ENCODE measurements around the gene USP1. TPM values are rescaled to one million over a fixed set of nuclear protein-coding genes. Genes with fewer than 3 reads are reported as not detected.

The USP1 gene, protein sequence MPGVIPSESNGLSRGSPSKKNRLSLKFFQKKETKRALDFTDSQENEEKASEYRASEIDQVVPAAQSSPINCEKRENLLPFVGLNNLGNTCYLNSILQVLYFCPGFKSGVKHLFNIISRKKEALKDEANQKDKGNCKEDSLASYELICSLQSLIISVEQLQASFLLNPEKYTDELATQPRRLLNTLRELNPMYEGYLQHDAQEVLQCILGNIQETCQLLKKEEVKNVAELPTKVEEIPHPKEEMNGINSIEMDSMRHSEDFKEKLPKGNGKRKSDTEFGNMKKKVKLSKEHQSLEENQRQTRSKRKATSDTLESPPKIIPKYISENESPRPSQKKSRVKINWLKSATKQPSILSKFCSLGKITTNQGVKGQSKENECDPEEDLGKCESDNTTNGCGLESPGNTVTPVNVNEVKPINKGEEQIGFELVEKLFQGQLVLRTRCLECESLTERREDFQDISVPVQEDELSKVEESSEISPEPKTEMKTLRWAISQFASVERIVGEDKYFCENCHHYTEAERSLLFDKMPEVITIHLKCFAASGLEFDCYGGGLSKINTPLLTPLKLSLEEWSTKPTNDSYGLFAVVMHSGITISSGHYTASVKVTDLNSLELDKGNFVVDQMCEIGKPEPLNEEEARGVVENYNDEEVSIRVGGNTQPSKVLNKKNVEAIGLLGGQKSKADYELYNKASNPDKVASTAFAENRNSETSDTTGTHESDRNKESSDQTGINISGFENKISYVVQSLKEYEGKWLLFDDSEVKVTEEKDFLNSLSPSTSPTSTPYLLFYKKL
- 10 to 100 TPM; 68.4 to 69.7 TPM for total RNA-seq

DNA sequence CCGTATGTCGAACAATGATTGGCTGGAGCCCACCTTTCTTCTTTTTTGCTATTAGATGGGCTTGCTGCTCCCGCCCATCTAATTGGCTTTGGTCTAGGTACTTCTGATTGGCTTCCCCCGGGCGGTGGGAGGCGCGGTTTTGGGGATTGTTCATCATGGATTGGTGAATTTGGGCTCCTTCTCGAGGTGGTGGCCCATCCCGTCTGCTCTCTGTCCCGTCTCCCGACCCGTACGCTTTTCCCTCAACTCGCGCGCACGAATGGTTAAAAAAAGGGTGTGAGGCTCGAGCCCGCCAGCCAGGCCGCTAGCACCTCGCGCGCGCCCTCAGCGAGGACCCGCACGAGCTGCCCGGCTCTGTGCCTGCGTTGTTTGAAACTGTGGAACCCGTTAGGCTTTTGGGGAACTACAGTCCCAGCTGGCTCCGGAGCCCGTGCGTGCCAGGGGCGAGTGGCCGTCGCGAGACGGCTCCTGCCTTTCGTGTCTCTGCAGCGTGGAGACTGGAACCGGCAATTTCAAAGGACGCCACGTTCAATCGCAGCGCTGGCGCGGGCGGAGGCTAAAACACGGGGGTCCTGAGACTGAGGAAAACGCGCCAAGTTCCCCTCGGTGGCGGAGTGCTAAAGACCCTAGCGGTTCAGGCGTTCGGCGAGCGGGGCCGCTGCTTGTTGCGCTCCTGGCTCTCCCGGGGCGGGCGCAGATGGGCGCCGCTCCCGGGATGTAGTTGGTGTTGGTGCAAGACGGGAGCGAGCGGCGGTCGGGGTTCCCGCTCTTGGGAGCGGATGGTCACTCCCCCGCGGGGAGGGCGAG, at the start of gene USP1:
Gene USP1, plus strand, starts transcription at position 584 of the 807 bp plus-strand sequence. CDS start 2,819 bp downstream, outside the sequence.
- intact Hi-C loops (cut with micrococcal nuclease) = loop anchor here (1.0 to 5.0 kb wide), 9 partner anchors 164 to 1359 kb away; partner anchors contain the start of genes ALG6, ATG4C, DOCK7 and EFCAB7
- ChIA-PET POLR2A (interaction anchor here (0.6 to 2.0 kb wide), 6 partner anchors 12 to 715 kb away, joined by 3 to 7 read pairs (median 4); partner anchors contain the start of genes ATG4C and DOCK7), CTCF (interaction anchor here (1.0 kb wide), 1 partner anchor 71 kb away, joined by 4 read pairs; no protein-coding TSS in a partner anchor)
- Mint-ChIP-seq H3K9me3 (no peaks in the 10 kb centered on the region), H3K36me3 (peaks cover 22% of the 10 kb centered on the region), H3K27me3 (no peaks in the 10 kb centered on the region), H3K27ac (peak within 1 kb of the TSS; percentile 99), H3K4me3 (peak within 1 kb of the TSS; percentile 97), H3K4me1 (ENCODE audit: low read depth) (peaks cover 25% of the 10 kb centered on the region)
- DNase-seq = peak; percentile 99

DNA sequence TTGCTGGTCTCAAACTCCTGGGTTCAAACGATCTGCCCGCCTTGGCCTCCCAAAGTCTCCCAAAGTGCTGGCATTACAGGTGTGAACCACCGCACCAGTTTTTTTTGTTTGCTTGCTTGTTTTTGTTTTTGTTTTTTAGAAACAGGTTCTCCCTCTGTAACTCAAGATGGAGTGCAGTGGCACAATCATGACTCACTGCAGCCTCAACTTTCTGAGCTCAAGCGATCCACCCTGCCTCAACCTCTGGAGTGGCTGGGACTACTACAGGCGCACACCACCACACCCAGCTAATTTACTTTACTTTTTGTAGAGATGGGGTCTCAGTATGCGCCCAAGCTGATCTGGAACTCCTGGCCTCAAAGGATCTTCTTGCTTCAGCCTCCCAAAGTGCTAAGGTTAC, 47.3 kb upstream of the USP1 start:
- H3K27me3 Mint-ChIP-seq = no peaks in the 10 kb centered on the region
- no peak overlapping the region for H3K4me3 Mint-ChIP-seq
- H3K27ac Mint-ChIP-seq = no peak overlapping the region
- H3K9me3 Mint-ChIP-seq = no peaks in the 10 kb centered on the region
- H3K36me3 Mint-ChIP-seq = no peaks in the 10 kb centered on the region
- no peak for DNase-seq
- ChIA-PET CTCF (no interaction called here), POLR2A (no interaction called here)
- no peaks in the 10 kb centered on the region for H3K4me1 Mint-ChIP-seq (ENCODE audit: low read depth)
- intact Hi-C loops (cut with micrococcal nuclease) = no loop called here

DNA sequence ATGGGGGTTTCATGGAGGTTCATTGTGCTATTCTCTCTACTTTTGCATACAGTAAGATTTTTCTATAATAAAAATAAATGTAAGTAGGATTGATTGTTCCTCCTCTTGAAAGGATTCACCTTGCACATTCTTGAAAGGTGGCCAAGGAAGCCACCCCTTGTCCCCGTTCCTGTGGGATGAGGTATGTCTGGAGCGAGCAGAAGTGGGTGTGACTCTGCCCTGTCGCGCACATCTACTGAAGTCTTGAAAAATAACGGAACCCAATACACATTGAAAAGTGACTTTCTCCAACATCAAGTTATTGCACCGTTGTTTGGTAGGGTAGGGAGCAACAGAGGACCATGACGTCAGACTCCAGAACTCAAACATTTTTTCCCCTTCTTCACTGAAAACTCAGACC, 46.8 kb upstream of the USP1 start:
- ChIA-PET POLR2A (no interaction called here), CTCF (interaction anchor here (0.6 kb wide), 1 partner anchor 67 kb away, joined by 3 read pairs; no protein-coding TSS in a partner anchor)
- intact Hi-C loops (cut with micrococcal nuclease) = loop anchor here (5.0 kb wide), 1 partner anchor 213 kb away; no protein-coding TSS in a partner anchor
- H3K4me1 Mint-ChIP-seq (ENCODE audit: low read depth) = no peaks in the 10 kb centered on the region
- H3K4me3 Mint-ChIP-seq = no peak overlapping the region
- no peaks in the 10 kb centered on the region for H3K27me3 Mint-ChIP-seq
- H3K9me3 Mint-ChIP-seq = no peaks in the 10 kb centered on the region
- no peaks in the 10 kb centered on the region for H3K36me3 Mint-ChIP-seq
- no peak overlapping the region for H3K27ac Mint-ChIP-seq
- DNase-seq = no peak

DNA sequence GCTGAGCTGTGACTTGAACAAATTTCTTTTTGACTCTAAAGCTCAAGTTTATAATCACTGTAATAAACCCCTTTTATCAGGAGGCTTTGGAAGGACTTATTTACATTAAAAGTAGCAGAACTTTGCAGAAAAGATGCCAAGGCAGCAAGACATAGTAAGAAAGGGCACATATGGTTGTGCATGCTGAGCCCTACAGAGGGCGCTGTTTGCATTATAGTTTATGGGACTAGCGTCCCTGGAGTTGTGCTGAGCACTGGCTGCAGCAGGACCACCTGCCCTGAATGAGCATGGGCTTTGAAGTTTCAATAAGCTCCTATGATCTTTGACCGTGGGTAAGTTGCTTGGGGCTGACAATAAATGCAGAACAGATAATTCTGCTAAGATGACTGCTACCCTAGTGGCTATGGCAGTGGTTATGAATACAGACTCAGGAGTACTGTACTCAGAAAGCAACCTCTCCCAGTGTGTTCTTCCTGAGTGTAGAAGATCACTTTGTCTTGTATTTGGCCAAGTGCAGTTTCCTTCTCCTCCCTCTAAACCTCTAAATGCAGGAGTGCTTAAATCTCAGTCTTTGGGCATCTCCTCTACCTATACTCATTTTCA, 45.4 kb upstream of the USP1 start:
- no peaks in the 10 kb centered on the region for H3K27me3 Mint-ChIP-seq
- POLR2A ChIA-PET = no interaction called here

DNA sequence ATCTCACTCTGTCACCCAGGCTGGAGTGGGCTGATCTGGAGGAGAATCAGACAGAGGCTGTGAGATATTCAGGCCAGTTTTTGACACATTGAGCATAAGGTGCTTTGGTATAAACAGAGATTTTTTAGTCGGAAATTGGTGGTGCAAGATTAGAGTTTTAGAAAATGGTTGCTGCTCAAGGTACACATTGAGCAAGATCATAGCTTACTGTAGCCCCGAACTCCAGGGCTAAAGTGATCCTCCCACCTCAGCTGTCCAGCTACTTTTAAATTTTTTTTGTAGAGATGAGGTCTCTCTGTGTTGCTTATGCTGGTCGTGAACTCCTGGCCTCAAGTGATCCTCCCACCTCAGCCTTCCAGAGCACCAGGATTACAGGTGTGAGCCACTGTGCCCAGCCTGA, 43.9 kb upstream of the USP1 start:
- H3K4me3 Mint-ChIP-seq = no peak overlapping the region
- no peaks in the 10 kb centered on the region for H3K9me3 Mint-ChIP-seq
- intact Hi-C loops (cut with micrococcal nuclease) = loop anchor here (2.0 to 5.0 kb wide), 2 partner anchors 216 to 354 kb away; no protein-coding TSS in a partner anchor
- H3K4me1 Mint-ChIP-seq (ENCODE audit: low read depth) = no peaks in the 10 kb centered on the region
- H3K27ac Mint-ChIP-seq = no peak overlapping the region
- no peaks in the 10 kb centered on the region for H3K36me3 Mint-ChIP-seq
- CTCF ChIA-PET = no interaction called here
- H3K27me3 Mint-ChIP-seq = no peaks in the 10 kb centered on the region
- no peak for DNase-seq
- POLR2A ChIA-PET = no interaction called here

More for the DNA sequence above, 45.4 kb upstream of the USP1 start:
- DNase-seq = peak; percentile 41
- intact Hi-C loops (cut with micrococcal nuclease) = loop anchor here (5.0 kb wide), 1 partner anchor 214 kb away; no protein-coding TSS in a partner anchor
- no peak overlapping the region for H3K4me3 Mint-ChIP-seq
- no peak overlapping the region for H3K27ac Mint-ChIP-seq
- CTCF ChIA-PET = interaction anchor here (0.6 to 1.6 kb wide), 7 partner anchors 9 to 942 kb away, joined by 3 to 6 read pairs (median 3); no protein-coding TSS in a partner anchor
- no peaks in the 10 kb centered on the region for H3K36me3 Mint-ChIP-seq
- no peaks in the 10 kb centered on the region for H3K4me1 Mint-ChIP-seq (ENCODE audit: low read depth)
- H3K9me3 Mint-ChIP-seq = no peaks in the 10 kb centered on the region

DNA sequence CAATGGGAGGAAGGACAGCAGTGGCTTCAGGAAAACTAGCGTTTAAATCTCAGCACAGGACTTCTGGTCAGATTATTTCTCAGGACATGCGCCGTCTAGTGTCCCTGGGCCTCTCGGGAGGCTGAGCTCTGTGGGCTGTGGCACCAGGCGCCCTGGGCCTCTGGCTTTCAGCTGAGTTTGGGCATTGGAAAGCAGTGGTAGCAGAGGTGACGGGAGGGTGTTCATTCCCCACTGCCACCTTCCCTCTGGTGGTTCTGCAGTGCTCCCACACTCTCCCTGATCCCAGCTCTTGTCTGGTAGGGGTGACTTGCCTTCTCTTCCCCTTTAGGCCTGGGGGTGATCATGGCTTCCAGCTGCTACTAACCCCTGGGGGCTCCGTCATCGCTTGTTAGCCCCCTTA, 42.2 kb upstream of the USP1 start:
- no peaks in the 10 kb centered on the region for H3K27me3 Mint-ChIP-seq
- intact Hi-C loops (cut with micrococcal nuclease) = loop anchor here (5.0 kb wide), 1 partner anchor 217 kb away; no protein-coding TSS in a partner anchor
- H3K9me3 Mint-ChIP-seq = no peaks in the 10 kb centered on the region
- no peaks in the 10 kb centered on the region for H3K4me1 Mint-ChIP-seq (ENCODE audit: low read depth)
- no peak for DNase-seq
- no peak overlapping the region for H3K27ac Mint-ChIP-seq
- ChIA-PET POLR2A (no interaction called here), CTCF (interaction anchor here (0.8 kb wide), 1 partner anchor 12 kb away, joined by 3 read pairs; no protein-coding TSS in a partner anchor)
- H3K36me3 Mint-ChIP-seq = no peaks in the 10 kb centered on the region
- H3K4me3 Mint-ChIP-seq = no peak overlapping the region

DNA sequence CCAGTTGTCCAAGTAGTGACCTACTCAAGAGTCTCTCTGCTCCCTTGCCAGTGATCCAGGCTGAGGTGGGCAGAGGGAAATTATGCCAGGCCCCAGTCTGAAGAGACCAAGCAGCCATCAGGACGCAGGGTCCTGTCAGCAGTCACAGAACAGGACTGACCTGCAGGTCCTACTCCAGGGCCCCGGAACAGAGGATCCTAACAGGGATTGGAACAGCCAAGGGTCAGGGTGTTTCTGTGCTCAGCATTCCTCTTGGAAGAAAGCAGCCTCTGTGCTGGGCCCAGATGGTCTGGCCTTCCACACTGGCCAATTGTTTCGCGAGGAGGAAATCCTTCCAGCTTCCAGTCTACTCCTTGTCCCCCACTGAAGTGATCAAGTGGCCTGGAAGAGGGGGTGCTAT, 41.6 kb upstream of the USP1 start:
- H3K36me3 Mint-ChIP-seq = no peaks in the 10 kb centered on the region
- no peaks in the 10 kb centered on the region for H3K9me3 Mint-ChIP-seq
- DNase-seq = no peak
- intact Hi-C loops (cut with micrococcal nuclease) = no loop called here
- ChIA-PET CTCF (no interaction called here), POLR2A (no interaction called here)
- H3K4me3 Mint-ChIP-seq = no peak overlapping the region
- H3K27ac Mint-ChIP-seq = no peak overlapping the region
- no peaks in the 10 kb centered on the region for H3K4me1 Mint-ChIP-seq (ENCODE audit: low read depth)
- no peaks in the 10 kb centered on the region for H3K27me3 Mint-ChIP-seq

DNA sequence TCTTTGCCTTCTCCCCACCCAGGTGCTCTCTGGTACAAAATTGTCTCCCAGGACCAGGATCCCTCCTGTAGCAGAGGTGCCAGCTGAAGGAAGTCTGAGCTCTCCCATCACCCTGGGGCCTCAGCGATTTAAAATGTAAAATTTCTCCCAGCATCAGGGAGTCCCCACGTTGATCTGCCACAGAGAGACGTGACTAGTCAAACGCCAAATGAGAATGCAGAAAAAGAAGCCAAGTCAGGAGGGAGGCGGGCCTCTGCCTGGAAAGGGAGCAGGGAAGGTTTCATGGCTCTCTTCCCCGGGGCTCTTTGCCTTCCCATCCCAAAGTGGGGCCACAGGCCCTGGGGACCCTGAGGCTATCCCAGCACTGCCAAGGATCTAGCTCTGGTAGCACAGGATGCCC, 40.0 kb upstream of the USP1 start:
- ChIA-PET CTCF (interaction anchor here (1.1 to 1.2 kb wide), 2 partner anchors 9 to 221 kb away, joined by 3 read pairs; no protein-coding TSS in a partner anchor), POLR2A (no interaction called here)
- Mint-ChIP-seq H3K9me3 (no peaks in the 10 kb centered on the region), H3K36me3 (no peaks in the 10 kb centered on the region), H3K4me1 (ENCODE audit: low read depth) (no peaks in the 10 kb centered on the region), H3K4me3 (no peak overlapping the region), H3K27ac (no peak overlapping the region), H3K27me3 (no peaks in the 10 kb centered on the region)
- intact Hi-C loops (cut with micrococcal nuclease) = no loop called here
- no peak for DNase-seq

DNA sequence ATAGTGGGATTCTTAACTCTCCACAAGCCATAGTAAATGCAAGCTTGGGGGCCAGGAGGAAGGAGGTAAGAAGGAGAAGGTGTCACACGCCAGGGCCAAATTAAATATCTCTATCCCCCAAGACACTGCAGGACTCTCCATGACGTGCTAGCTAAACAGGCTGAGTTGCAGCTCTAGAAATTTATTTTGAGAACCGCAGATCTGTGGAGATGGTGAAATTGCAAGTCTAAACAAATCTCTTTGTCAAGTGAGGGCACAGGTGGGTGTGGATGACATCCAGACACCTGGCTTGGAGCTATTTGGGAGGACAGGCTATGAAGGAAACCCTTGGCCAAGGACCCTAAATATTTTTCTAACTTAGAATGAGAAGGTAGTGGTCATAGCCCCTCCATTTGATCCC, 39.5 kb upstream of the USP1 start:
- CTCF ChIA-PET = interaction anchor here (1.1 to 1.2 kb wide), 2 partner anchors 9 to 222 kb away, joined by 3 read pairs; no protein-coding TSS in a partner anchor
- POLR2A ChIA-PET = no interaction called here
- no peak for DNase-seq
- Mint-ChIP-seq H3K36me3 (no peaks in the 10 kb centered on the region), H3K27ac (no peak overlapping the region), H3K4me3 (no peak overlapping the region), H3K4me1 (ENCODE audit: low read depth) (no peaks in the 10 kb centered on the region), H3K27me3 (no peaks in the 10 kb centered on the region), H3K9me3 (no peaks in the 10 kb centered on the region)
- intact Hi-C loops (cut with micrococcal nuclease) = no loop called here

DNA sequence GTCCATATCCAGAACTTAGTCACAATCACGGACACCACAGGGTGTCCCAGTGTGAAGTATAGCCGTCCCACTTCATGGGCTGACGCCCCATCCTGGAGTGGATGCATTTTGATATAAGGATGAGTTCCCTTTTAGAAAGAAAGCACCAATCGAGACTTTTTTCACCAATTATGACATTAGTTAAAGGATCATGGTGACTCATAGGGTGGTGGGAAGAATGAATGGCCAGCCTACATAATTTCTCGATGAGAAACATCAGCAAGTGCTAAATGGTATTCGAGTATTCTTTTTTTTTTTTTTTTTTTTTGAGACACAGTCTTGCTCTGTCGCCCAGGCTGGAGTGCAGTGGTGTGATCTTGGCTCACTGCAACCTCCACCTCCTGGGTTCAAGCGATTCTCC, 38.5 kb upstream of the USP1 start:
- ChIA-PET CTCF (no interaction called here), POLR2A (no interaction called here)
- Mint-ChIP-seq H3K27me3 (no peaks in the 10 kb centered on the region), H3K27ac (no peak overlapping the region), H3K36me3 (no peaks in the 10 kb centered on the region), H3K4me3 (no peak overlapping the region), H3K4me1 (ENCODE audit: low read depth) (no peaks in the 10 kb centered on the region), H3K9me3 (no peaks in the 10 kb centered on the region)
- DNase-seq = no peak
- intact Hi-C loops (cut with micrococcal nuclease) = no loop called here

DNA sequence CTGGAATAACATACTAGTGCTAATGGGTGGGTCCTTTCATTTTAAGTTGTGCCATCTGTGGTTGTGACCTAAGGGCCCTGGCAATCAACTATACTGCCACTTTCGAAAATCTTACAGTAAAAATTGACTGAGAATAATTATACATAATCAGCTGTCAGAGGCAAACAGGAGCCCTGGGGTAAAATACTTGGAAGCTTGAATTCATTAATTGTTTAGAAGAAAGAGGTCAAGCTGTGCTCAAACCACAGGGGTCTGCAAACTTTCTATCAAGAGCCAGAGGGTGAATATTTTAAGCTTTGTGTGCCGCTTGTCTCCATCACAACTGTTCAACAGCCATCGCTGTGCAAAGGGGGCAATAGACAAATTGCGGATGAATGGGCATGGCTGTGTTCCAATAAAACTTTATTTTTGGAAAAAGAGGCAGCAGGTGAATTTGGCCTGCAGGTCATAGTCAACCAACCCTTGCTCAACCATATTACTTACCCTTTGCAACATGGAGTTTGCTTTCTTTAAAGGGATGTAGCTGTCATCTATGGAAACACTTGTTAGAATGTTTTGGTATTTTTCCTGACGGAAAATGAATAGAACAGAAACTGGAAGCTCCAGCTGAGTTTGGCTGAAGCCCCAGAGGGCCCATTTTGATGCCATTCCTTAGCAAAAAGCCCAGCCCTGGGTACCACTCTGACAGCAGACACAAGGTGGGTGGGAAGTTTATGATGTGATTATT, 35.7 kb upstream of the USP1 start:
- no peak overlapping the region for H3K4me3 Mint-ChIP-seq
- no peaks in the 10 kb centered on the region for H3K4me1 Mint-ChIP-seq (ENCODE audit: low read depth)
- no peaks in the 10 kb centered on the region for H3K27me3 Mint-ChIP-seq
- no peaks in the 10 kb centered on the region for H3K36me3 Mint-ChIP-seq
- no peaks in the 10 kb centered on the region for H3K9me3 Mint-ChIP-seq
- H3K27ac Mint-ChIP-seq = no peak overlapping the region
- DNase-seq = no peak
- CTCF ChIA-PET = interaction anchor here (0.9 to 1.1 kb wide), 2 partner anchors 10 to 208 kb away, joined by 3 to 6 read pairs; no protein-coding TSS in a partner anchor
- intact Hi-C loops (cut with micrococcal nuclease) = no loop called here
- POLR2A ChIA-PET = no interaction called here

All from activated CD4-positive, alpha-beta memory T cell treated with anti-CD3 and anti-CD28 coated beads for 36 hours (primary cell).